Stimulated activated CD4-positive, alpha-beta T cell treated with anti-CD3 and anti-CD28 coated beads, TNF-alpha, amount 100 ng/mL, for 24 hours (primary cell): ENCODE data around the gene TMEM150B.

Experiments used
- DNase-seq, 3 experiments: peaks; one replicate each; pipeline ENCODE4 v3.0.0-alpha.2; 2020; ENCODE audit warnings: low read depth in 3 of 3

The TMEM150B gene

DNA sequence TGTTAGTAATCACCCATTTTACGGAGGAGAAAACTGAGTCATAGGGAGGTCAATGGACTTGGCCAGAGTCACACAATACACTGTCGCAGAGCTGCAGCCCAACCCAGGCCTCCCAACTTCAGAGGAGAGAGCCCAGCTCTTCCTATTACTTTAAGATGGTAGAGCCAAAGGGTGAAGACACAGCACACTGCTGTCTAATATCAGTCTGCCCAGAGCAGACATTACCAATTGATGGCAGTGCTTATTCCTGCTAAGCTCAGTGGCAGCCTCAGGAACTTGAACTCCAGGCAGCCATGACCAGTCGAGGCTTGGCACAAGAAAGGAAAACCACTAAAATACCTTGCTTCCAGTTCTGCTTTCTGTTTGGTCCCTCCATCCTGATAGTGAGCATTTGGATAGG, 18.4 kb downstream of the TMEM150B start:
- no peak for DNase-seq

DNA sequence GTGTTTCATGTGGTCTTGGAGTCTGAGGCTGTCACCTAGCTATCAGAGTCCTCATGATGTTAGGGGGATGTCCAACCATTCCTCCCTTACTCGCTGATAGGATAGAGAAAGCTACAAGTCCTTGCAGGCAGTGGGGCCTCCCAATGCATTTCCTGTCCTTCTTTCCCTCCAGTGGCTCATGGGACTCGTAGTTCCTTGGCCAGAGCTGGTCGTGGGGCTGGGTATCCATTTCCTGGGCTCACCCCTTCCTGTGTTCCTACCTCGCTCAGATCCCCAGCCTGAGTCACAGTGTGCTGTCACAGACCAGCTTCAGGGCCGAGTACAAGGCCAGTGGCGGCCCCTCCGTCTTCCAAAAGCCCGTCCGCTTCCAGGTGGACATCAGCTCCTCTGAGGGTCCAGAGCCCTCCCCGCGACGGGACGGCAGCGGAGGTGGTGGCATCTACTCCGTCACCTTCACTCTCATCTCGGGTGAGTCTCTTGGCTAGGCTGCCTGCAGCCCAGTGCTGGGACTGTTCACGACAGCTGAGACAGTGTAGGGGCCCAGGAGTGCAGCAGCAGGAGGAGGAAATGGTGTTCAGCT, 19.1 kb downstream of the TMEM150B start:
- DNase-seq: no peak

DNA sequence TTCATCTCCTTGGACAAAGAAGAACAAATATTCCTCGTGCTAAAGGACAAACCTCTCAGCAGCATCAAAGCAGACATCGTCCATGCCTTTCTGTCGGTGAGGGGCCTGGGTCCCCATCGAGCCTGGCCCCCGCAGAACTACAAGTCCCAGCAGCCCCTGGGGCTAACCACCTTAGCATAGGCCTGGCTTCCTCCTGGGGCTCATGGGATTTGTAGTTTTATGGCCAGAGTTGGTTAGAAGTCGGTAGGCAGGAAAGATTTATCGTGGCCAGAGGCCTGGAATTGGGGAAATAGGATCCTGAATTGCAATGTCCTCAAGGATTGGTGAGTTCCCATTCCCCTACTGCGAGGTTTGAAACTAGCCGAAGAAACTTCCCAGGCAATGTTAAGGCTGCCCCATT, 19.6 kb downstream of the TMEM150B start:
- DNase-seq: peak in 2 of 3 experiments; percentile 29 to 43

DNA sequence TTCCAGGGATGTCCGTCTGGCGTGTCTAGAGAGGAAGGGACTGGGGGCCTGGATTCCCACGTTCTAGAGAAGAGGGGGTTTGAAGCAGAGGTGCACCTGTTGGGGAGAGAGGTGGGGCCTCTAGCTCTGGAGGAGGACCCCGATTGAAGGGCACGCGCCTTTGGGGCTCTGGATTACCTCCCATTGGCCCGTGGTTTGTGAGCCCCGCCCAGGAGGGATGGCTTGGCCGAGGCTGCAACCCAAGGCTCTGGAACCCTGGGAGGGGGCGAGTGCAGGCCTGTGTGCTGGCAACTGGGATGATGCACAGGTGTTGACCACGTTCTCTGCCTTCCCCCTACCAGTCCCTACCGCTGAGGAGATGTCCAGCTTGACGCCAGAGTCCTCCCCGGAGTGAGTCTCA, 20.2 kb downstream of the TMEM150B start:
- no peak for DNase-seq

DNA sequence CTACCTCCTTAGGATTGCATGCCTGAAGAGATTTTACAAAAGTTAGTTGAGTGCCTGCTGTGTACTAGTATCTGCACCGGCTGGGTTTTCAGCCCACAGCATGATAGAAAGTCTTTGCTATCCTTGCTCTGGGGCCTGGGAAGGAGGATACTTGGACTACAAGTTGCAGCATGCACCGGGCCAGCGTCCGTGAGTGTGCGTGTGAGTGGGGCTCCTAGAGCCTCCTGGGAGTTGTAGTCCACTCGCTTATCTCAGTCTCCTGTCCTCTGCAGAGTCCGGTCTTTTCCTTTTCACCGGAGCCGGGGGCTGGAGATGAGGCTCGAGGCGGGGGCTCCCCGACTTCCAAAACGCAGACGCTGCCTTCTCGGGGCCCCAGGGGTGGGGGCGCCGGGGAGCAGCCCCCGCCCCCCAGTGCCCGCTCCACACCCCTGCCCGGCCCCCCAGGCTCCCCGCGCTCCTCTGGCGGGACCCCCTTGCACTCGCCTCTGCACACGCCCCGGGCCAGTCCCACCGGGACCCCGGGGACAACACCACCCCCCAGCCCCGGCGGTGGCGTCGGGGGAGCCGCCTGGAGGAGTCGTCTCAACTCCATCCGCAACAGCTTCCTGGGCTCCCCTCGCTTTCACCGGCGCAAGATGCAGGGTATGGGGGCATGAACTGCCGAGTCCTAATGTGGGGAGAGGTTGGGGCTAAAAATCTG, 20.7 kb downstream of the TMEM150B start:
- peak in 1 of 3 experiments; percentile 23 for DNase-seq

DNA sequence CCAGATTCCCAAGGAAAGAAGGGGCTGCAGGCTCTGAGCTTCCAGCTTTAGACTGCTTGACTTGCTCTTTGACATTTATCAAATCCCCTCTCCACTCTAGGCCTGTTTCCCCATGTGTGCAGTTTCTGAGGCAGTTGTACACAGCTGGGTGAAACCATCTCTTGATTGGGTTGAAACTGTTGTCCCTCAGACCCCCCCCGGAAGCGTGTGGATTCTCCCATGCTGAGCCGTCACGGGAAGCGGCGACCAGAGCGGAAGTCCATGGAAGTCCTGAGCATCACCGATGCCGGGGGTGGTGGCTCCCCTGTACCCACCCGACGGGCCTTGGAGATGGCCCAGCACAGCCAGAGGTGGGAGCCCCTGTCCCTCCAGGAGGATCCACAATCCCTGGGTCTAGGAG, 21.7 kb downstream of the TMEM150B start:
- no peak for DNase-seq

DNA sequence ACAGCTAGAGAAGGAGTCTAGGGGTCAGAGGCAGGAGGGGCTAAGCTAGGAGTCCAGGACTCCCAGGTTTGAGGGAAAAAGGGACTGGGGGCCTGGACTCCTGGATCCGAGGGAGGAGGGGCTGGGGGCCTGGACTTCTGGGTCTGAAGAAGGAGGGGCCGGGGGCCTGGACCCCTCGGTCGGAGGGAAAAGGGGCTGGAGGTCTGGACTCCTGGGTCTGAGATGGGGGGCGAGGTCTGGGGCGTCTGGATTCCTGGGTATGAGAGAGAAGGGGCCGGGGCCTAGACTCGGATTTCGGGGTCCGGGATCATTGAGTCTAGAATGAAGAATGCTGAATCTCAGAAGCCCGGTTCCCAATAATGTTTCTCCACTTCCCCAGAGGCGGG, 22.8 kb downstream of the TMEM150B start:
- DNase-seq: no peak

DNA sequence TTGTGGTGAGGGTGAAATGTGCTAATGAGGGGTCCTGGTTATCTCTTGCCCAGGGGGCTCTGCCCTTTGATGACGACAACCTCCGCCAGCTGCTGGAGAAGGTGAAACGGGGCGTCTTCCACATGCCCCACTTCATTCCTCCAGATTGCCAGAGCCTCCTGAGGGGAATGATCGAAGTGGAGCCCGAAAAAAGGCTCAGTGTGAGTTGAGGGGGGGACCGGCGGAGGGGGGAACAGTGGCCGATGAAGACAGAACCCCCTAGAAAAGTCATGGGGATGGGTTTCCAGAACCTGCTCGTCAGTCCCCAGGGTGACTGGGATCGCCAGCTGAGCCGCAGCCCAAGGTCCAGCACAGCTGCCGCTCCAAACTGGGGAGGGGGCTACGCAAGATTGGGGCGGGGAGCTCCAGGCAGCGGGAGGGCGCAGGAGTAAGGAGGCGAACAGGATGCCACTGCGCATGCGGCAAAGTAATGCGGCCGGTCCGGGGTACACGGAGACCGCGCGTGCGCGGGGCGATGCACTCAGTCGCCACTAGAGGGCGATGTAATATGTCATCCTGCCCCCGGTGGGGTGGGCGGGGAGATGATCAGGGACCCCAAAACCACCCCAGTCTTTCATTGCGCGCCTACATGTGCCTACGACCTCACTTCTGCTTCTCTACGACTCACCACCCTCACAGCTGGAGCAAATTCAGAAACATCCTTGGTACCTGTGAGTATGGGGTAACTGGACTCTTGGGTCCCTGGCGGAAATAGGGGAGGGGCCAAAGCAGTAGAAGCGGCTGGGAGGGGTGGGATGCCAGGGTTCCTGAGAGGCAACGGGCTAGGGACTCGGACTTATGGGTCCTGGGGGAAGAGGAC, 23.5 kb downstream of the TMEM150B start:
- DNase-seq: peak; percentile 92 to 96 (median 94)

DNA sequence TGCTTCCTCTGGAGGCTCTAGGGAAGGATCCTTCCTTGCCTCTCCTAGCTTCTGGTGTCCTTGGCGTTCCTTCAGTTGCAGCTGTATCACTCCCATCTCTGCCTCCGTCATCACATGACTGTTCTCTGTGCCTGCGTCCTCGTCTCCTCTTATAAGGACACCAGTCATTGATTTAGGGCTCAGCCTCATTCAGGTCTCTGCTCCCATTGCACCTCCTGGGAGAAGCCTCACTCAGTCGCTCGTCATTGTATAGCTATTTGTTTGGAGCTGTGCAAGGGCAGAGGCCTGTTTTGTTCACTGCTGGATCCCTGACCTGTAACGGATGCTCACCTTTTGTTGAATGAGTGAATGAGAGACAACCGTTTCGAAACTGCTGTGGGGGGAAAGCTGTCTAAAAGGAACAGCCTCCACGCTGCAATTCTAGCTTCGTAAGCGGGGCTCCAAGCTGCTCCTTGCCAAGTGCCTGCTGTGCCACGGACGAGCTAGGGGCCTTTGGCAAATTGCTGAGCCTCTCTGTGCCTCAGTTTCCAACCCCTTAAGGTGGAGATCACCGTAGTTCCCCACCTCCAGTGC, 24.2 kb downstream of the TMEM150B start:
- no peak for DNase-seq

DNA sequence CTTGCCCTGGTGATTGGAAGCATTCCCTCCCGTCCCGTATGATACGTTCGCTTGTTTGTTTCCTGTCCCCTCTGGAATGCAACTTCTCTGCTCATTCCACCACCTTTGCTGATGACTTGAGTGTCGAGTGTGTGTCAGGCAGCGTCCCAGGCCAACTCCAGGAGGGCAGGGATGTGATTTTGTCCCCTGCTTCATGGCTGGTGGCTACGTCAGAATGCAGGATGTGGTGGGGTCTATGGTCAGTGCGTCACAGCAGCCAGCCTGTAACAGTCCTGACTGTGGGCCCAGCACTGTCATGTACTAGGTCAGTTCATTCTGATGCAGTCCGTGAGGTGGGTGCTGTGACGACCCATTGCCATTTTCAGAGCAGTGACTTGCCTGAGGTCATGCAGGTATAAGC, 25.1 kb downstream of the TMEM150B start:
- no peak for DNase-seq

DNA sequence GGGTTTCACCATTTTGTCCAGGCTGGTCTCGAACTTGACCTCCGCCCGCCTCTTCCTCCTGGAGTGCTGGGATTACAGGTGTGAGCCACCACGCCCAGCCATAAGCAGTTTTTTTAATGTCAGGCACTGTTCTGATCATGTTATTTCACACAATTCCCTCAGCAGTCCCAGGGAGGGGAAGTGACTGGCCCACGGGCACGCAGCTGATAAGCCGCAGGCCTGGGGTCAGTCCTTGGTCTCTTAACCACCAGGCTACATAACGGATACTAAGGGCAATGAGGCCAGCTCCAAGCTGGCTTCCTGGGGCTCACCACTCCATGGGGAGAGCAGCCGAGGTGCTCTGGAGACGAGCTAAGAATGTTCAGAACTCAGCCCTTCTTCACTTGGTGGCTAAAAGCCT, 27.9 kb downstream of the TMEM150B start:
- DNase-seq: no peak

DNA sequence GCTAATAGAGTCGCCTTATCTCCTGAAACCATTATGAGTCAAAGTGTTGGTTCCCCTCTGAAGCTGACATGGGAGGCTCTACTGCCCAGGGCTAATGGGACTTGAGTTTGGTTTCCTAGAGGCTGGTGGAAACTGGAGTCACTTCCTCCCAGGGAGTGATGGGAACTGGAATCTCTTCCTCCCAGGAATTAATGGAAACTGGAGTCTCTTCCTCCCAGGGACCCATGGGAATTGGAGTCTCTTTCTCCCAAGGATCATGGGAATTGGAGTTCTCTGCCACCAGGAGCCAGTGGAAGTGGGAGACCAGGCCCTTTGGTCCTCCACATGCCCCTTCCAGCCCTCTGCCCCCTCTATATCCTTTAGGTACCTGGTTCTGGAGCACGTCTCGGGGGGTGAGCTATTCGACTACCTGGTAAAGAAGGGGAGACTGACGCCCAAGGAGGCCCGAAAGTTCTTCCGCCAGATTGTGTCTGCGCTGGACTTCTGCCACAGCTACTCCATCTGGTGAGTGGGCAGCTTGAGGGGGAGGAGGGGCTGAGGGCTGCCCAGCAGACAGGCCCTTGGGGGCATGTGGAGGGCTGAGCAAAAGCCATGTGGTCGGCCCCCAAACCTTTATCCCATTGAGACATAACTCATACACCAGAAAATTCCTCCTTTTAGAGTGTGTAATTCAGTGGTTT, 35.9 kb downstream of the TMEM150B start:
- DNase-seq: no peak

DNA sequence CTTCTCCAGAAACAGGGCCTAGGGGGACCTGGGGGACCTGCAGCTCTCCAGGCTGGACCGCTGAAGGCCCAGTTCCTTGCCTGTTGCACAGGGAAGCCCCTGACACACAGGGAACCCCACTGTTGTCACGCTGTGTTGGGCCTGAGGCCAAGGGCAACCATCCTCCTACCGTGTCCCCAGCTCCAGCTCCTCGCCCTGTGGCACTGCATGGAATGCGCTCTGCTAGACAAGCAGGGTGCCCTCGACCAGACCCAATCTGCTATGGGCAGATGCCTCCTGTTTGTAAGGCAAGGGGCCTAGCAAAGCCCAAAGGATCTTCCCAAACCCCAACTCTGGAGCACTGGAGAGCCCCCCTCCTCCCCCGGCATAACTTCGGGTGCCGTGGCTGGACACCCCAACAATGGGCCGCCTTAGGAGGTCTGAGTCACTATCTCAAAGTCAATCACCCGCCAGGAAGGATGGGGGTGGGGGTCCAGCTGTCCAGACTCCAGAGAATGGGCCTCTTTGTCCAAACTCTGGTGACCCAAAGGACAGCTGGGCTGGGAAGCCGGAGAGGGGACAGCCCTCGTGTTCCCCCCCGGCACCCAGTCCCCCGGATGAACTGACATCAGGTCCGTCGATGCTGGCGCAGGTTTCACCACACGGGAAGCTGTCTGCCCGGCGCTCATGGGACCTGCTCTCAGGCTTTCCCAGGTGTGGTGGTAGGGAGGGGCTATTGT, 37.6 kb downstream of the TMEM150B start:
- DNase-seq: no peak

DNA sequence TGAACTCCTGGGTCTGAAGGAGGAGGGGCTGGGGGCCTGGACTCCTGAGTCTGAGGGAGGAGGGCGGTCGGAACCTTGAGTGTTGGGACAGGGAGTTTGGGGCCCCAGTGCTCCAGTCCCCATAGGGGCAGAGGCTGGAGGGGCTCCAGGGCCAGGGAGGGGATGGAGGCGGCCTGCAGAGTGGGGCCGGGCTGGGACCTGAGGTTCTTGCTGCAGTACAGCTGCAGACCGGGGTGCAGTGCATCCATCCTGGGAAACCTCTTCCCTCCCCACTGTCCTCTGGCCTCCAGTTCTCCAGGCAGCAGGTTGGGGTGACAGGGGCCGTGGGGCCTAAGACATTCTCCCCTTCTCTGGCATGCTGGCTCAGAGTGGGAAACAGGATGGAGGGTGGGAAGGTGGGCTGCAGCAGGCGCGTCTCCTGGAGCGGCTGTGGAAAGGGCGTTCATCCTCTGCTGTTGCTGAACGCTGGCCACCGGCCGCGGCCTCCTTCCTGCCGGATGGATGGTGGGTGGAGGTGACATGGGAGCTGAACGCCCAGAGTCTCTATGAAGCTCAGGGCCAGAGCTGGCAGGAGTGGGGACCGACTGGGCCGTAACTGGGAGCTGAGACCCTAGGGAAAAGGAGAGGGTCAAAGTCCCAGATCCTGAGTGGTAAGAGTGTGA, 39.8 kb downstream of the TMEM150B start:
- no peak for DNase-seq

DNA sequence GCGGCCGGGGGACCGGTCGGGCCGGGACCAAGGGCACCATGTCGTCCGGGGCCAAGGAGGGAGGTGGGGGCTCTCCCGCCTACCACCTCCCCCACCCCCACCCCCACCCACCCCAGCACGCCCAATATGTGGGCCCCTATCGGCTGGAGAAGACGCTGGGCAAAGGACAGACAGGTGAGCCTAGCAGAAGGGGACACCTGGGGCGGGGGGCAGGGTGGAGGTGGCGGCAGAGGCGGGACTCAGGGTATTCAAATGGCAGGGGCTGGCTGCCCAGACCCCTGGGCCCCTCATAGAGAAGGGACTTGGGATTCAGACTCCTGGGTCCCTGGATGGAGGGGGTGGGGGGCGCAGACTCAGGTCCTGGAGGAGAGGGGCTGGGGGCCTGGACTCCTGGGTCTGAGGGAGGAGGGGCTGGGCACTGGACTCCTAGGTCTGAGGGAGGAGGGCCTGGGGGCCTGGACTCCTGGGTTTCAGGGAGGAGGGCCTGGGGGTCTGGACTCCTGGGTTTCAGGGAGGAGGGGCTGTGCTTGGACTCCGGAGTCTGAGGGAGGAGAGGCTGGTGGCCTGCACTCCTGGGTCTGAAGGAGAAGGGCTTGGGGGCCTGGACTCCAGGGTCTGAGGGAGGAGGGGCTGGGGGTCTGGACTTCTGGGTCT, 40.6 kb downstream of the TMEM150B start:
- no peak for DNase-seq

DNA sequence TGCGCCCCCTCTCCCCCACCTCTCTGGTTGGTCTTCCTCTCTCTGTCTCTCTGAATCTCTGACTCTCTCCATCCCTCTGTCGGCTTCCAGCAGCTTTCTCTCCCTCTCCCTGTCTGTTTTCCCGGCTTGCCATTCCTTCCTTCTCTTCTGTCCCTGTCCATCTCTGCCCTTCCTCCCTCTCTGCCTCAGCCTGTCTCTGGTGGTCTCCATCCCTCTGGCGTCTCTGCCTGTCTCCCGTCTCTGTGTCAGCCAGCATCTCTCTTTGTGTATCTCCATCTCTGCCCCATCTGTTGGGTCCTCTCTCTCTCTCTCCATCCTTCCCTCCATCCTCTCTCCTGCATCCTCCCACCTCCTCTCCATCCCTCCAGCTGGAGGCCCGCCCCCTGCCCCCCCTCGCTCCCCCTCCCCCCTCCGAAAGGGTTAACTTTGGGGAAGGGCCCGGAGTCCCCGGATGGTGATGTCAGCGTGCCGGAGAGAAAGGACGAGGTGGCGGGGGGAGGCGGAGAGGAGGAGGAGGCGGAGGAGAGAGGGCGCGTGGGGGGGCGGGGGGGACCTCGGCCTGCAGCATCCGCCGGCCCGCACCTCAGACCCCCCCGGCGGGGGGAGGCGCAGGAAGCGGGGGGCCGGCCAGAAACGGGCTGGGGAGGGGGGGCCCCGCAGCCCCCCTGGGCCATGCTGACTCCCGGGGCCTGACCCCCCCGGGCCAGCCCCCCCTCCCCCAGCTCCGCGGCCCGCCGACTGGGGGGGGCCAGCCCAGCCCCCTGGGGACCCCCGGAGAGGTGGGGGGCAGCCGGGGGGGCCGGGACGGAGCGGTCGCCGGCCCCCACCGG, 41.4 kb downstream of the TMEM150B start, which contains the start of gene BRSK1:
TSS of gene BRSK1 (plus strand) at position 450 of the 830 bp plus-strand sequence. CDS start 446 bp downstream, outside the sequence.
- DNase-seq: peak in 2 of 3 experiments; percentile 22 to 36

DNA sequence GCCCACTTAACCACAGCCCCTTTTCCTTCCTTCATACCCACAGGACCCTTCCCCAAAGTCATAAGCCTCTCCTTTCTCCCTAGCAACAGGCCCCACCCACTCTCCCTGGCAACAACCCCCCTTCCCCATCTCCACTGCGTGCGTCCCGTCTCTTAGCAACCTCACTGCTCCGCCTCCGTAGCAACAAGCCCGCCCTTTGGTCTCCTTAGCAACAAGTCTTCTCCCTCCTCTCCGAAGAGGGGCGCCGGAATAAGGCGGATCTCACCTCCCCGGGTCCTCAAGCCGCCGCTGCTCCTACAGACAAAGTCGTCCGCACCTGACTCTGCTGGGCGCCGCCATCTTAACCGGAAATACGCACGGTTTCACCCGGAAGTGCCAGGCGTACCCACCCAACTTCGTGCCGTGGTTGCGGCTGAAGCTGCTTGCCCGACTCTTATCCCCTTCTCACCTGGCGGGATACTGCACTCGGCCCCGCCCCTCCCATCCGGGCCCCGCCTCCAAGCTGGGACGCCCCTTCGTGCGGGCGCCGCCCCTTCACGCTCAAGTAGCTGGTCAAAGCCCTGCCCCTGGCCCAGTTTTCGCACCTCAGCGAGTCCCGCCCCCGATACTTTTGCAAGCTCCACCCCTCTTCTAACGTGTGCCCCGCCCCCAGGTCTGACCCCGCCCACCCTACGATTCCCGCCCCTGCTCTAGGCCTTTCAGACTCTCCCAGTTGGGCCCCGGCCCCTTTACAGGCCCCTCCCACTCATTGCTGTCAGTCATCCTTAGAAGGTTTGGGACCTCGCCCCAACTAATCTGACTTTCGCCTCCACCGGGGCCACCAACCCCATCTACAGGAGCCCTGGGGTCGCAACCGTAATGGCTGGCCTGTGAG, 45.1 kb downstream of the TMEM150B start, which contains the start of gene HSPBP1:
TSS of gene HSPBP1 (minus strand) at position 341 of the 874 bp plus-strand sequence. CDS start 502 bp downstream, outside the sequence.
- peak; percentile 85 to 95 (median 89) for DNase-seq

DNA sequence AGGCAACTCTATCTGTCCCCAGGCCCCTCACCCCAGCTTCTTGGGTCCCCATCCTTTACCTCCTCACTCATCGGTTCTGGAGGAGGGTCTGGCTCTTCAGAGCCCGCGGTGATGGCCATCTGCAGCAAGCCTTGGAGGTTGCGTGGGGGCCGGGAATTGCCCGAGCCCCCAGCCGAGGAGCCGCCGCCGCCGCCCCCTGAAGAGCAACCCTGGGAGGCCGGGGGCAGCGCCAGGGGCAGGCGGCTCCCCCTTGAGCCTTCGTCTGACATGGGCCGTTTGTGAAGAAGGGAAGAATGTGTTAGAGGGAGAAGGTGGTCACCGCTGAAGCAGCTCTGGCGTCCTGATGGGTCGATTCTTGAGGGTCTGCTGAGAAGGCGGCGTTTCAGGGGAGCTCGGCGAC, 45.8 kb downstream of the TMEM150B start:
- DNase-seq: no peak
